ENCODE data around the gene ZC2HC1B. TPM values are rescaled to one million over a fixed set of nuclear protein-coding genes. Genes with fewer than 3 reads are reported as not detected.

ZC2HC1B gene
- total and polyA plus RNA-seq, 10 of the 15 experiments (the other 5 are each of a cell fraction or from before 2014, with no cell fraction given): 0.09 to 0.36 (median 0.31) TPM; not detected in 5

GRCh38 chr6:143882401-143882930 is 18.2 kb downstream of the ZC2HC1B start:
- Histone ChIP-seq H3K9me3 (replicated peaks; ENCODE audit: control insufficient read depth, insufficient read depth, low read length) (no peaks in the 10 kb centered on the region; the same call in 1 of the 3 replicates), H3K27me3 (replicated peaks in 1 of 2; ENCODE audit: control insufficient read depth in 2 of 2, insufficient read depth in 2 of 2, low read length in 1 of 2) (0 out of 4 replicates have a peak, but pooled peaks cover 0 to 1% of the 10 kb centered on the region in 2 experiments), H4K20me1 (ENCODE audit: control insufficient read depth, insufficient read depth) (no peaks in the 10 kb centered on the region), H3K4me3 (no peak overlapping the region), H3K36me3 (ENCODE audit: control insufficient read depth in 2 of 2, insufficient read depth in 2 of 2, low read length in 1 of 2) (no peaks in the 10 kb centered on the region), H3K4me1 (ENCODE audit: control insufficient read depth, insufficient read depth, low read length) (no peaks in the 10 kb centered on the region), H3K9ac (ENCODE audit: control insufficient read depth, insufficient read depth, low read length) (no peak overlapping the region), H3K4me2 (ENCODE audit: control insufficient read depth, insufficient read depth) (no peak overlapping the region), H2AFZ (ENCODE audit: control insufficient read depth, low read depth, low read length) (no peak overlapping the region), H3K79me2 (ENCODE audit: control insufficient read depth, insufficient read depth, low read length) (no peaks in the 10 kb centered on the region), H3K27ac (ENCODE audit: control insufficient read depth, insufficient read depth) (no peak overlapping the region)
- SMC1A ChIA-PET (ENCODE audit: uncharacterized antibody, unreplicated experiment): interaction anchor here (0.6 kb wide), 1 partner anchor 140 kb away, joined by 3 read pairs; no protein-coding TSS in a partner anchor
- no peak for ATAC-seq
- POLR2A ChIA-PET: no interaction called here
- in situ Hi-C loops (cut with MboI): no loop called here
- RAD21 ChIA-PET (ENCODE audit: unreplicated experiment): no interaction called here
- 79% methylated on average over 2 of the region's 2 CpGs for WGBS (ENCODE audit: insufficient coverage, insufficient replicate concordance, low lambda C conversion rate, missing lambda C conversion rate)
- TF ChIP-seq ZSCAN29 (IDR thresholded peaks at IDR 0.05): no peak
- TF ChIP-seq WRNIP1 (IDR thresholded peaks at IDR 0.05; ENCODE audit: borderline replicate concordance, low read depth, low read length): no peak
- TF ChIP-seq RCOR1 (conservative IDR thresholded peaks at IDR 0.05; ENCODE audit: low read depth, low read length): no peak
- no peak for TF ChIP-seq SIX5 (IDR thresholded peaks at IDR 0.05; ENCODE audit: low read depth, low read length, severe bottlenecking)
- TF ChIP-seq ZNF207 (IDR thresholded peaks at IDR 0.05; ENCODE audit: borderline replicate concordance): no peak
- no peak for TF ChIP-seq ATF2 (IDR thresholded peaks at IDR 0.05; ENCODE audit: low read length)
- no peak for TF ChIP-seq HDAC2 (IDR thresholded peaks at IDR 0.05)
- TF ChIP-seq JUNB (IDR thresholded peaks at IDR 0.05): no peak
- no peak for TF ChIP-seq ZNF274 (IDR thresholded peaks at IDR 0.05; ENCODE audit: insufficient read depth, insufficient read length)
- no peak for TF ChIP-seq POLR2AphosphoS5 (IDR thresholded peaks at IDR 0.05; ENCODE audit: low read length)
- no peak for TF ChIP-seq STAT1 (conservative IDR thresholded peaks at IDR 0.05)
- TF ChIP-seq PAX8 (IDR thresholded peaks at IDR 0.05): no peak
- TF ChIP-seq USF1 (IDR thresholded peaks at IDR 0.05; ENCODE audit: borderline replicate concordance, extremely low read length, insufficient read depth, low read depth, low read length): no peak
- no peak for TF ChIP-seq NRF1 (conservative IDR thresholded peaks at IDR 0.05; ENCODE audit: low read depth, low read length)
- TF ChIP-seq BRCA1 (IDR thresholded peaks at IDR 0.05; ENCODE audit: low read depth, low read length): no peak
- TF ChIP-seq CHD2 (IDR thresholded peaks at IDR 0.05; ENCODE audit: borderline replicate concordance, low read depth, low read length): no peak
- no peak for TF ChIP-seq RAD21 (IDR thresholded peaks at IDR 0.05; ENCODE audit: insufficient read depth, low read depth, low read length)
- no peak for TF ChIP-seq ZNF384 (IDR thresholded peaks at IDR 0.05; ENCODE audit: borderline replicate concordance, low read depth, low read length)
- no peak for TF ChIP-seq NR2C2 (IDR thresholded peaks at IDR 0.05; ENCODE audit: borderline replicate concordance, control insufficient read depth, insufficient read length, low read depth)
- CTCF ChIA-PET: no interaction called here
- FAIRE-seq: no peak
- BruUV-seq (replicated peaks): no TSS peak
- intact Hi-C loops (cut with micrococcal nuclease; ENCODE audit: unreplicated experiment): no loop called here
- DNase-seq (ENCODE audit: low read depth, low spot score): no peak
